ENCODE data around the gene NMNAT3.

NMNAT3 gene

DNA sequence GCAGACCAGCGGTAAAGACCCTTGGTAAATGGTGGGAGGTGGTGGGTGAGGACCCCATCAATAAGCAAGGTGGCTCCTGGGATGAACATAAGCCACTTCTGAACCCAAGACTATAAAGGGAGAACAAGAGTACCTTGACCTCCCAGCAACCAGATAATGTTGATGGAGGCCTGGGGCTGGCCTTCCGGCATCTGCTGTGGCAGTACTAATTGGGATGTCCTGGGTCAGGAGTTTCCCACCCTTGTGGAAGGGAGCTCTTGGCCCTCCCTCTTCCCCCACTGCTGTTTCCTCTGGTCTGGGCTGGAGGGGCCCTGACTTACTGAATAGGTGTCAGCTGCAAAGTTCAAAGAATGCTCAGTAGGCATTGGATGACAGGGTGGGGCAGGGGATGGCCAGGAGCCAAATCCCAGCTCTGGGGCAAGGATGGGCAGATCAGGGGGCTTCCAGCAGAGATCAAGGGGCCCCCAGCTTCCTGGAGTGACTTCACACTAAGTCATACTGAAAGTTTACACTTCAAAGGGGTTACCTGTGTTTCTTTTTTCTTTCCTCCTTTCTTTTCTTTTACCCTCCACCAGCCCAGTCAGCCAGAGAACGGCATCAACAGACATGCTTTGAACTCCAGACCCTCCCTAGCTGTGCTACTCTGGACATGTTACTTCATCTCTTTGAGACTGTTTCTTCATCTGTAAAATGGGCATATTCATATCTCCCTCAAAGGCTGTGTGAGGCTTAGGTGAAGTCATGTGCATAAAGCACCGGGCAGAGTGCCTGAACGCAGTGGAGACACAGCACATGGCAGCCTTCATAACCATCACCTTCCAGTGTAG, 139.8 kb downstream of the NMNAT3 start:
- DNase-seq = no peak

DNA sequence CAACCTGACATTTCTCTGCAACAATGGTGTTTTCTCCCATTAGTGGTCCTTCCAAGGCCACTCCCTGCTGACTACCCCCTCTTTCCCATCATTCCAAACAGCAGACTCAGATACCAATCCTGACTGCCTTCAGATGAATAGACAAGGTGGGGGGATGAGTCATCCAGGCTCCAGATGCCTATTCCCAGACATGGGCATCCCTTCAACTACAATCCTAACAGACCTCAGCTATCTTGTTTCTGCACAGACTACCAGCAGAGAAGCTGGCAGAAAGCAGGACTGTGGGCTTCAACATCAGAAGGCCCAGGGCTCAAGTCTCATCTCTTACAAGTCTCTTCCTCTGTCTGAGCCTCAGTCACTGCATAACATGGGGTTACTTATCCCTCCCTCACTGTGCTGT, 140.4 kb downstream of the NMNAT3 start:
- DNase-seq = no peak

DNA sequence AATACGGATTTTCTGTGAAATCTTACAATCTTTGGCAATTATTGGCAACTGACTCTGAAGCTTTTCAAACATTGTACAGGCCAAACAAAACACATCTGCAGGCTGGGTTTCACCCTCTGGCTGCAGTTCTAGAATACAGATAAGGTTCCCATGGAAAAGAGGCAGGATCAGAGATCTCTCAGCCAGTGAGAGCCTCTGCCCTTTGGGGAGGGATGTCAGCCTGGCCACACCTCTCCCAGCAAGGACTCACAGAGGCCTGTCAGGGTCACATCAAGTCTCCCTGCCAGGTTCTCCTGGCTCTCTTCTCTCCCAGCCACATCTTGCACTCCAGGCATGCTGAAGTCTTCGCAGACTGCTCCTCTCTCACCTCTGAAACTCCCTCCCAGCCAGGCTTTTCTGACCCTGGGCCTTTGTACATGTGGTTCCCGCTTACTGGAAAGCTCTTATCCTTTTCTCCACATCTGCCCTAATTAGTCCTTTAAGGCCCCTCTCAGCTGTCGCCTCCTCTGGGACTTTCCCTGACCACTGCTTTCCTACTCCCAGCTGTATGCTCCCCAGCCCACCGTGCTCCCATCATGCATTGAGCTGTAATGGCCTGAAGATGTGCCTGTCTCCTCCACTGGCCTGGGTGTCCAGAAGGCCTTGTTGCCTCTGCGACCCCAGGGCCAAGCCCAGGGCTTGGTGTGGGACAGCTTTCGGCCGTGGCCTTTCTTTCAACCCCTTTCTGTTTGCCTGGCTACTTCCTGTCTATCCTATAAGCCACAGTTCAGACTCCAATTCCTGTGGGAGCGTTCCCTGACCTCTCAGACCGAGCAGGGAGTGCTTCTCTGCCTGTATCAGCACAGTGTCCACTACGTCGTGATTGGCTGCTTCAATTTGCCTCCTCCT, 142.5 kb downstream of the NMNAT3 start:
- peak; percentile 57 for DNase-seq

DNA sequence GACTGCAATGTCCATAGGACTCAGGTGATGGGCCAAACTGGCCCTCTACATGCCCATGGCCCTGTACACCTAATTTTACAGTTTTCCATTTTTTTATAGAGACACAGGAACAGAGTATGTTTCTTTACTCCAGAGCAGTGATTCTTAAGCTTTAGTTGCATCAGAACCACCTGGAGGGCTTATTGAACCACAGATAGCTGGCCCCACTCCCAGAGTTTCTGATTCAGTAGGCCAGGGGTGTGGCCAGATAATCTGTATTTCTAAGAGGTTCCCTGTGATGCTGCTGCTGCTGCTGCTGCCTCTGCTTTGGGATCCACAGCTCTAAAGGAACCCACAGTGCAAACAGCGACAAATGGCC, 143.3 kb downstream of the NMNAT3 start:
- peak; percentile 94 for DNase-seq

DNA sequence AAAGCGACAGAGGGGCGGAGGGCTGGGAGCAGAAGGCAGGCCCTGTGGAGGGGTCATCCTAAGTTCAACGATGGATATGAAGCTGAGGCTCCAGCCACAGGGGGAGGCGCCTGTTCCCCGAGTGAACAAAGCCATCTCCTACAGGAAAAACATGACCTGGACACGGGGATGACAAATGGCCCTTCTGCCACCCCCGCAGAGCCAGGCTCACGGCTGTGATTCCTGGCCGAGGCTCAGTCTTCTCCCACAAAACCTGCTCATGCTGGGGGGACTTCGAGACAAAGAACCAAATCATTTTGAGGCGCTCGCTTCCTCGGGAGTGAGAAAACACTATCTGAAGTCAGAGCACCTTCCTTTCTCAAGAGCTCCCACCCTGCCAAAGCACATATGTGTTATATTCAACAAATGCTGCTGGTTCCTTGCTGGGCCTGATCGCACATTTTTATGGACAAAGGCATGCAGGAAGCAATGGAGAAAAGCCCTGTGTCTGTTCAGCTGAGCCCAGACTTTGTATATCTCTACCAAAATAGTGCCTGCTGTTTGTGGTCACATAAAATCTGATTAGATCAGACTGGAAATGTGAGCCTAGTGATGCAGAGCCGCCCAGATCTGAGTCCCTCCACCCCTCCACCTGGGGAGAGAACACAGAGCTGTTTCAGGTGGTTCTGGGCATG, 143.9 kb downstream of the NMNAT3 start:
- DNase-seq = peak; percentile 87

DNA sequence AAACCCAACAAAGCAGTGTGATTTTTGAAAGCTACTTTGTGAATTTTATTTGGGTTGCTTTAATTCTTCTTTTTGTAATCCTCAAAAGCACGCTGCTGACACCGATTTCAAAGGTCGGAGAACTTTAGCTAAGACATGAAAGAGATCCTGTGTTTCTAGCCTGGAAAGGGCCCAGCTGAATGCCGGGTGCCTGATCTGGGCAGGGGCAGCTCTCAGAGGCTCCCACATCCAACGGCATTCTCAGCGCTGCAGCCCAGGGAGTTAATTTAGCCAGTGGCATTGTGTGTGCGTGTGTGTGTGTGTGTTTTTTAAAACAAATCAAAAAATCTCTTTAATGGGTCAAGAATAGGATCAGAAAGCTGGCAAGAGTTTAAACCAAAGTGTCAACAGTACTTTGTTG, 144.8 kb downstream of the NMNAT3 start:
- peak; percentile 68 for DNase-seq

DNA sequence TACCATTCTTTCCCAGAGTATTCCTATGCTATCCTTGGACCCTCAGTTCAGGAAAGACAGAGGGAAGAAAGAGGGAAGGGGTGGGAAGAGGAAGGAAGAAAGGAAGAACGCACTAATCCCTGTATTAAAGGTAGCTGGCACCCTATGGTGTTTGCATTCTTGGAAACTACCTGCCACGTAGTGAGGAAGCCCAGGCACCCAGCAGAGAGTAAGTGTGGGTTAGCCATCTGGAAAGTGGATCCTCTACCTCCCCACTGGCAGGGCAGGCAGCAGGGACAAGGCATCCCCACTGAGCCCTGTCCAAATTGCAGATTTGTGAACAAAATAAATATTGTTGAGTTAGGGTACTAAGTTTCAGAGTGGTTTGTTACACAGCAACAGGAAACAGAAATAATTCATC, 147.1 kb downstream of the NMNAT3 start:
- no peak for DNase-seq

DNA sequence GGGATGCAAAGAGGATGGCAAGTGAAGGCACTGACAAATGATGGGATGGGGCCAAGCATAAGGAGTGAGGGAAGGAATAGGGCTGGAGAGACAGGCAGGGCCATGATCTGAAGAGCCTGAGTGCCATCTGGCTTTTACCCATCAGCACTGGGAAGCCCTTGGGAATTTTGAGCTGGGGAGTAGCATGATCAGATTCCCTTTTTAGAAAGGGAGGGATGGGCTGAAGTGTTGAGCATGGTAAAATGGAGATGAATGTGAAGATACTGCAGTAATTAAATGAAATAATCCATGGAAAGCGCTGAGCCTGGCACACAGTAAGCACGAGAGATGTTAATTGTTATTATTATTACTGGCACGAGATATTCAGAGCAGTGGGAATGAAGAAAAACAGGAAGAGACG, 148.1 kb downstream of the NMNAT3 start:
- no peak for DNase-seq

DNA sequence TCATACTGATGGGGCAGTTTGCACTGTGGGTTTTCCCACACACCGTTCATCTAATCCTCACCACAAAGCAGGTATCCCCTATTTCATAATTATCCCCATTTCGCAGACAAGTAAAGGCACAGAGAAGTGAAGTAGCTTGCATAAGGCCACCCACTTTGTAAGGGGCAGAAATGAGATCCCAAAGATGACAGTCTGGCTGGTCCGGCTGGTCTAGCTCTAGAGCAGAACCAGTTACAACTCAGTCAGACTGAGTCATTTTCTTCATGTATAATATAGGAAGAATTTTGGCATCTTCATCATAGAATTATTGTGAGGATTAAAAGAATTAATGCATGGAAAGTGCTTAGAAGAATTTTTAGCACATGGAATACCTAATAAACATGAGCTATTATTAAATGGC, 148.8 kb downstream of the NMNAT3 start:
- no peak for DNase-seq

DNA sequence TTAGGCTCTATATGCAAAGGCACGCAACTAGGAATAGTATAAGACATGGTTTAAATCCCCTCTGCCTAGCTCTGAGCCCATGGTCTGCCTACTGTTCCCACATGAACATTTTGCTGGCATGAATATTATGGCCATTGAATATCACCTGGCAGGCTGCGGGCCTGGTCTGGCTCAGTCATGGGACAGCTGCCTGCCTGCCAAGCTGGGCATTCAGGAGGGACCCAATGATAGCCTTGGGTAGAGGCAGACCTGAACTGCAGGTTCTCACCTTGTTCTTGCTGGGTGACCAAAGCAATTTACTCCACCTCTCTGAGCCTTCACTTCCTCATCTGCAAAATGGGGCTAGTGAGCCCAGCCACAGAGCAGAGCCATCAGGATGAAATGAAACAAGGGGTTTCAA, 149.5 kb downstream of the NMNAT3 start:
- no peak for DNase-seq

DNA sequence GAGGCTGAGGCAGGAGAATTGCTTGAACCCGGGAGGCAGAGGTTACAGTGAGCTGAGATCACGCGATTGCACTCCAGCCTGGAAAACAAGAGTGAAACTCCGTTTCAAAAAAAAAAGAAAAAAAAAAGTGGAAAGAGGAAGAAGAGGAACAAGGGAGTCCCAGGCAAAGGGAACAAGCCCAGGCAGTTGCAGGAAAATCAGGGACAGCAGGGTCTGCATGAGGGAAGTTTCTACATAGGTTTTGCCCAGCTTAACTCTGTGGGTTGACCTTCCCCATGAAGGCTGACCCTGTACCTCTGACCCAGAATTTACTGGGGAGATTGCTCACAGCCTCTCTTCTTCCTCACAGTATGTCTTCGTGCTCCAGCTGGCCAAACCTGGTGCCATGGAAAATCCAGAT, 150.5 kb downstream of the NMNAT3 start:
- no peak for DNase-seq

DNA sequence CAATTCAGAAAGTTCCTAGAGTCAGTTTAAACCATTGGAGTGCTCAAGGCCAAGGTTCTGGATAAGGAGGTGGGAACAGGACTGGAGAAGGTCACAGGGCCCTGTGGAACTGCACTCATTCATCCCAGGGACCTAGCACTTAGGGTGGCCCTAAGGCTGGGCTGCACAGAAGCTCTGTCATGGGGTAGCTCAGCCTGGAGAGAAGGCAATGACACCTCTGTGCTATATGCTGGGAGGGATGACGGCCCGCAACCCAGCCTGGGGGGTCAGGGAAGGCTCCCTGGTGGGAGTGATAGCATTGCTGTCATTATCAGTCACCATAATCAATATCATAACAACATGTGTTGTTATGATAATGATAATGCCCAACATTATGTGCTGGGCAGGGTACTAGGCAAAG, 151.6 kb downstream of the NMNAT3 start:
- DNase-seq = no peak

DNA sequence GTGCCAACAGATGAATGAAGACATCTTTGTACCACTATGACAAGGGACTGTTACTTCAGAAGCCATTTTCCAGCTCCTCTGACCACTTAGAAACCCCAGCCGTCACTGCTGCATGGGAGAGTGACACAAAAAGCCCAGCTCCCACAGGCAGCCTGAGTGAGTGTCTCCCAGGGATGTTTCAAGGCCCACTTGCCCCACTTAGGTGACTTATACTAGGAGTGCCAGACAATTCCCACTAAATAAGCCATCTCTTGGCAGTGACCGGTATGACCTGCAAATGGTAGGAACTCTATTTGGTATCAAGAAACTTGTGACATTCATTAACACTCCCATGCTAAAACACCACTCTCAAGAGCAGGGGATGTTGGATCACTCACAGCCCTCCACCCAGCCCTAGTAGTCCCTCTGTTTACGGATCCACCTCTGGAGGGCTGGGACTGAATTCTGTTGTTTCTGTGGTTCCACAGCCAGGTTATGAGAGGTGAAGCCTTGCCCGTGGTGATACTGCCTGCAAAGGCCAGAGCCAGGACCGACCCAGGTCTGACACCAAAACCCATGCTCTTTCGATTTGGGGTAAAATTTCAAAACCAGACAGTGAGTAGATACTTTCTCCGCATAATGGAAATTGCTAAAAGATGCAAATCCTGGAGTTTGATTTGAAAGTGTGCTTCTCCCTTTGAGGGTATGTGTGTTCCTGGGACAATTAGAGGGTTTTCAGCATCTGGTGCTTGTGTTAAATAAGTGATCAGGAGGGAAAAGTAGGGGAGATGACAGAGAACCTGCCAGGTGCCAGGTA, 152.7 kb downstream of the NMNAT3 start:
- no peak for DNase-seq

DNA sequence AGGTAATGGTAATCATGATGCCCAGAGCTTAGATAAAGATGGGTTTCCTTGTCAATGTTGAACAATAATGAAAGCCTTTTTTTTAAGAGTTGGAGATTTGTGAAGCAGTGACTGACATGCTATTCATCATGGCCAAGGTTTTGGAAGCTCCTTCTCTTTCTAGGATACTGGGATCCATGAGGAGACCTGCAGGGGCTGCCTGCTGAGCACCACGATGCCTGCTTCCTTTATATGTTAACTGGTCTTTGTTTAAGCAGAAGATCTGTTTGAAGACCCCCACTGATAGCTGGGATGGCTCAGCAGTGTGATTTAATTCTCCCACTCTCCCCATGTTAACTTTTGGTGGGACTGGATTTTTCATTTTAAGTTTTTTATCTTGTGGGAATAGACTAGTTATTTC, 154.1 kb downstream of the NMNAT3 start:
- DNase-seq = no peak

DNA sequence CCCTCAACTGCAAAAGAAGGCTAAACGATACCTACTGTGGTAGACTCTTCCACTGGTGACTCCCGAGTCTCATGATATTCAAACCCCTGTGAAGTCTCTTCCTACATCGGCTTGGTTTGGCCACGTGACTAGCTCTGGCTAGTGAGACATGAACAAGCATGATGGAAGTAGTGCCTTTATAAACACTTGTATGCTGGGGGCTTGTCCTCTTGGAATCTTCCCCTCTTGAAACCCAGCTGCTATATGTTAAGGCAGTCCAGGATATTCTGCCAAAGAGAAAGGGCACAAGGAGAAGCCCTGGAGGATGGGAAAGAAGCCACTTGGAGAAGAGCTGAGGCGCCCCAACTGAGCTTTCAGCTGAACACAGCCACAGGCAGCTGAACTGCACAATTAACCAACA, 154.6 kb downstream of the NMNAT3 start:
- no peak for DNase-seq

DNA sequence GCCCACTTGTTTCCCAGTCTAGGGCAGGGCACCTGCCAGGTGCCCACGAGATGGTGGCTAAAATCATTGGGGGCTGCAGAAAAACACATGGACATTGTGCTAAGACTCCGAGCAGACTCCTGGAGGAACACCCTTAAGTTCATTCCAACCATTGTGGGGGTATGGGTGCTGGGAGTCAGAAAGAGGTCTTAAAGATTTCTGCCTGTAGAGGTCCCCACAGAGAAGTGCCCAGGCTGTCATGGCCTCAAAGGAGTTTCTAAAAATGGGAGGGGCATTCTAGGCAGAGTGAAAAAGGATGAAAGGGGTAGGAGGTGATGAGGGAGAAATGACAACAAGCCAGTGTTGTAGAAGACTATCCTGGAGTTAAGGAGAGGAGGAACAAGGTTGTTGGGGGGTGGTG, 155.4 kb downstream of the NMNAT3 start:
- DNase-seq = no peak

DNA sequence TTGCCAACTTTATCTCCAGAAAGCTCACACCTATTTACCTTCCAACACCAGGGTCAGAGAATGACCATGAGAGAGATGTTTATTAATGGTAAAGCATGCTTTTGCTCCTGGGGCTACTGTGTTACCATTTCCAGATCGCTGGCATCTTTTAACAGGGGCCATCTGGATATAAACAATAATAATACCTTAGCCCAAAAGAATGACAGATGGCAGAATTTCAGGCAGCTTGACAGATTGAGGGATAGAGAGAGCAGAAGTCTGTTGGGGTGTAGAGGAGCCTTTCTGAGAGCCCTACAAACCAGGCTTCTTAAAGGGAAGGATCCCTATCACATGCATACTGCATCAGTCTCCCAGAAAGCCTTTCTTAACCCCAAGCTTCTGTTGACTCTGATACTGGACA, 156.0 kb downstream of the NMNAT3 start:
- no peak for DNase-seq

DNA sequence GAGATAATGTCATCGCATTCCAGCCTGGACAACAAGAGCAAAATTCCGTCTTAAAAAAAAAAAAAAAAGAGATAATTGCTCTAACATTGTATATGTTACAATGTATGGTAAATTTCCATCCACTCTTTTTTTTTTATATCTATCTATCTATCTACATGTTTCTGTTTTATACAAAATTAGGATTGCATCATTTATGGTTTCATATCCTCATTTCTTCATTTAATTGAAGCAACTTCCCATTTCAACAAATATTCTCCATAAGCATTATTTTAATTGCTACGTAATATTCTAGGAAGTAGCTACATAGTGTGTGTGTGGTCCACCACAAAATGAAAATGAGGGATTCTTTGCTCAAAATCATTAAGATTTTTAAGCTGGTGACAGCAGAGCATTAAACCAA, 156.6 kb downstream of the NMNAT3 start:
- no peak for DNase-seq

DNA sequence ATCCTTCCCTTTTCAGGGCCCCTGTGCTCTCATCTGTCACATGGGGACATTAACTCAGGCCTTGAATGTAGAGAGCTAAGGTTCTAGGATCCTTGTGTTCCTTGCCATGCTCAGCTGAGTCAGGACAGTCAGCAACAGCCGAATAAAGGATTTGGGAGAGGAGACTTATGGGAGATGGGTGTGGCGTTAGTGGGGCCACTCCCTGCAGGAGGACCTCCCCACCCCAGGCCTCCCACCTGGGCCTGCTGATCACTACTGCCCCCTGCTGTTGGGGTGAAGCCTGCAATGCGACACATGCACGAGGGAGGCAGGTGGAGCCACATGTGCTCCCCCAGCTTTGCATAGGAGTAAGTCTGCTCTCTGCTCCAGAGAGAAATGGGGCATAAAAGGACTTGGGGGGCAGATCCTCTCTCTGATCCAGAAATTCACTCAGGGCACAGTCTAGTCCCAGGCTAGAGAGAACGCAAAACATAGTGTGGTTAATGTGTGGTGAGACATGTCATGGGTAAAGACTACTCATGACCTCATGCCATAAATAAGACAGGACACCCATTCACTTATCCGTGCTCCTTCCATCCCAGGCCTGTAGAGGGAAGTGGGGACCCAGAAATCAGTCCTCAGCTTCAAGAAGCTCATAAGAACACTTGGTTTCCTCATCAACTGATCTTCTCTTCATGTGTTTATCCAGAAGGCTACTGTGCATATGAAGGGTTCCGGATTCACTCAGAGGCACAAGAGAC, 157.6 kb downstream of the NMNAT3 start:
- DNase-seq = no peak

DNA sequence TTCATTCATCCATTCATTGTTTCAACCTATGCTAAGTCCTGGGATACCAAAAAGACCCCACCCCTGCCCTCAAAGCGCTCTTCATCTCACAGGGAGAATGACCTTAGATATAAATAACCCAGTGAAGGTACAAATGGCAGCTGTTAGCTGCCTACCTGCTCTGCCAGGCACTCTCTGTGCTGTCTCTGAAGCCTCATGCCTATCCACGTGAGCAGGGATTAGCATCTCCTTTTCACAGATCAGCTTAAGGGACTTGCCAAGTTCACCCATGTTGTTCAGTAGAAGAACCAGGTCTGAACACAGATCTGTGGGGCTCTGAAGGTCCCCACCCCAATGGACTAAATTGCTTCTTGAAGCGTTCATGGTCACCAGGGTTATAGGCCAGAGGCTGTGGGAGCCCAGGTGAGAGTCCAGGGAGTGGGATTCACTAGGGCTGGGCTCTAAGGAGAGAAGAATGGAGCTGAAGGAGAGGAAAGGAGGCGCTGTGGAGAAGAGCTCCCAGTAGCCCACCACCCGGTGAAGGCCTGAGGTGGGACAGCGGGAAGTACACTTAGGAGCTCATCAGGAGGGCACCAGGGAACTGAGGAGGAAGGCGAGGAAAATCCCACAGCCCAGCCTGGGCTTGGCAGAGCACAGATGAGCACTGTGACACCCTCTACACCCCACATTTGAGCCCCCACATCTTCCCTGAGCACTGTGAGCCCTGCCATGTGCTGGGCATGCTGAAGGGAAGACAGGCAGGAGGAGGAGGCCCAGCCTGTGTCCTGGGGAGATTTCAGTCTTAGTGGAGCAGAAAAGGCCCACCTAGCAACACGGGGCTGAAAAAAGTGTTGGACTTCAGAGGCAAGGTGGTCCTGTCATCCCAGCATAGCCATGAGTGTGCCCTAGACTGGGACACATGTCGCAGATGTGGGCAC, 158.6 kb downstream of the NMNAT3 start:
- DNase-seq = no peak

DNA sequence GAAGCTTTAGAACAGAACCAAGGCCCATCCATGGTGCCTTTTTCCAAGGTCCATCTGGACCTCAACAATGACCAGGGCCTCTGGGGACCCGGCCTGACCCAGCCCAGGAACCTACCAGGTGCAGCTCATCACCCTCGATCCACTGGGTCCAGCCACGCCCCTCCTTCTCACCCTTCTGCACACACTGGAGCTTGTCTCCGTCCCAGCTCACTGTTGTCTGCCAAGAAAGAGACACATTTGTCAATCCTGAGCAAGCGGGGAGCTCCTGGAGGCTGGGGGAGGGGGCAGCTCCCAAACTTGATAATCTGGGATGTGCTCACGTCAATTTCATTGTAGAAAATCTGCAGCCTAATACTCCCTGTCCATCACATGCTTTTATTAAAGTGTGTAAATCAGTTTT, 159.5 kb downstream of the NMNAT3 start:
- DNase-seq = no peak

All from NCI-H1092 treated with DMSO at 0.1 percent for 48 hours (cell line).